ENCODE results near the gene CORO1A.
"Not testable (repeated sequence)": the region's sequence is repeated elsewhere in the genome, so short reads cannot be mapped to it uniquely, and the experiment has no call there.

CORO1A gene

DNA sequence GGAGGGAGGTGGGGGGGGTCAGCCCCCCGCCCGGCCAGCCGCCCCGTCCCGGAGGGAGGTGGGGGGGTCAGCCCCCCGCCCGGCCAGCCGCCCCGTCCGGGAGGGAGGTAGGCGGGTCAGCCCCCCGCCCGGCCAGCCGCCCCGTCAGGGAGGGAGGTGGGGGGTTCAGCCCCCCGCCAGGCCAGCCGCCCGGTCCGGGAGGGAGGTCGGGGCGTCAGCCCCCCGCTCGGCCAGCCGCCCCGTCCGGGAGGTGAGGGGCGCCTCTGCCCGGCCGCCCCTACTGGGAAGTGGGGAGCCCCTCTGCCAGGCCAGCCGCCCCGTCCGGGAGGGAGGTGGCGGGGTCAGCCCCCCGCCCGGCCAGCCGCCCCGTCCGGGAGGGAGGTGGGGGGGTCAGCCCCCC lies 14.0 kb upstream of the CORO1A start:
- not testable (repeated sequence) for H3K27ac ChIP-seq (ENCODE audit: insufficient read depth, low read depth, low read length, poor library complexity, severe bottlenecking); H3K4me3 ChIP-seq (ENCODE audit: insufficient read depth, low read depth, low read length); H3K9me3 ChIP-seq (ENCODE audit: control insufficient read depth, low read length); H3K4me1 ChIP-seq (ENCODE audit: control insufficient read depth, insufficient read depth, low read length); H3K36me3 ChIP-seq (ENCODE audit: control insufficient read depth, insufficient read depth, low read length); H3K27me3 ChIP-seq (ENCODE audit: control insufficient read depth, insufficient read depth, low read length, poor library complexity, severe bottlenecking)
- 97 to 99% methylated on average over 21 to 26 of the region's 38 CpGs for WGBS, 2 experiments

DNA sequence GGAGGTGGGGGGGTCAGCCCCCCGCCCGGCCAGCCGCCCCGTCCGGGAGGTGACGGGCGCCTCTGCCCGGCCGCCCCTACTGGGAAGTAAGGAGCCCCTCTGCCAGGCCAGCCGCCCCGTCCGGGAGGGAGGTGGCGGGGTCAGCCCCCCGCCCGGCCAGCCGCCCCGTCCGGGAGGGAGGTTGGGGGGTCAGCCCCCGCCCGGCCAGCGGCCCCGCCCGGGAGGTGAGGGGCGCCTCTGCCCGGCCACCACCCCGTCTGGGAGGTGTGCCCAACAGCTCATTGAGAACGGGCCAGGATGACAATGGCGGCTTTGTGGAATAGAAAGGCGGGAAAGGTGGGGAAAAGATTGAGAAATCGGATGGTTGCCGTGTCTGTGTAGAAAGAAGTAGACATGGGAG lies 13.3 kb upstream of the CORO1A start:
- not testable (repeated sequence) for H3K4me1 ChIP-seq (ENCODE audit: control insufficient read depth, insufficient read depth, low read length); H3K27me3 ChIP-seq (ENCODE audit: control insufficient read depth, insufficient read depth, low read length, poor library complexity, severe bottlenecking); H3K4me3 ChIP-seq (ENCODE audit: insufficient read depth, low read depth, low read length); H3K36me3 ChIP-seq (ENCODE audit: control insufficient read depth, insufficient read depth, low read length); H3K9me3 ChIP-seq (ENCODE audit: control insufficient read depth, low read length); H3K27ac ChIP-seq (ENCODE audit: insufficient read depth, low read depth, low read length, poor library complexity, severe bottlenecking)
- WGBS, 2 experiments, result 96% methylated on average over 10 to 12 of the region's 31 CpGs

DNA sequence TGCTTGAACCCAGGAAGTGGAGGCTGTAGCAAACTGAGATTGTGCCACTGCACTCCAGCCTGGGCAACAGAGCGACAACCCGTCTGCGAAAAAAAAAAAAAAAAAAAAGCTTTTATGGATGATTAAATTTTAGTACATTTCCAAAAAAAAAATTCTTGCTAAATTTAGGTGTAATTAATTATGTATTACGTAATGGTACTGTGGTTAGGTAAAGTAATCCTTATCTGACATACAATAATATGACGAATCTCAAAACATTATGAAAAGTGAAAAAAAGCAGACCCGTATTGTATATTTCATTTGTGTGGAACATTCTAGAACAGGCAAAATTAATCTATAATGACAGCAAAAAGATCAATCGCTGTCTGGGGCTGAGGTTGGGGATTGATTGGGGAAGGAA lies 10.3 kb upstream of the CORO1A start:
- no peak overlapping the region for H3K4me3 ChIP-seq (ENCODE audit: insufficient read depth, low read depth, low read length)
- no peak overlapping the region for H3K27ac ChIP-seq (ENCODE audit: insufficient read depth, low read depth, low read length, poor library complexity, severe bottlenecking)
- no peaks in the 10 kb centered on the region for H3K27me3 ChIP-seq (ENCODE audit: control insufficient read depth, insufficient read depth, low read length, poor library complexity, severe bottlenecking)
- no peaks in the 10 kb centered on the region for H3K9me3 ChIP-seq (ENCODE audit: control insufficient read depth, low read length)
- 96 to 100% methylated on average over 3 to 6 of the region's 7 CpGs for WGBS, 2 experiments
- H3K4me1 ChIP-seq (ENCODE audit: control insufficient read depth, insufficient read depth, low read length), result no peaks in the 10 kb centered on the region
- H3K36me3 ChIP-seq (ENCODE audit: control insufficient read depth, insufficient read depth, low read length), result no peaks in the 10 kb centered on the region

DNA sequence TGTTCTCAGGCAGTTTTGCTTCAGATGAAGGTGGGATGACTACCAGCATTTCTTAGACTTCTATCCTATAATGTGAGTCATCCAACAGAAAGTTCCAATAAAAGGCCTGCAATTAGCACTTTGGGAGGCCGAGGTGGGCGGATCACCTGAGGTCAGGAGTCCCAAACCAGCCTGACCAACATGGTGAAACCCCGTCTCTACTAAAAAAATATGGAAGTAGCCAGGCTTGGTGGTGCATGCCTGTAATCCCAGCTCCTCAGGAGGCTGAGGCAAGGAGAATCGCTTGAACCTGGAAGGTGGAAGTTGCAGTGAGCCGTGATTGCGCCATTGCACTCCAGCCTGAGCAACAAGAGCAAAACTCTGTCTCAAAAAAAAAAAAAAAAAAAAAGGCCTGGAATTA lies 6.5 kb upstream of the CORO1A start:
- not testable (repeated sequence) for H3K4me1 ChIP-seq (ENCODE audit: control insufficient read depth, insufficient read depth, low read length); H3K9me3 ChIP-seq (ENCODE audit: control insufficient read depth, low read length); H3K4me3 ChIP-seq (ENCODE audit: insufficient read depth, low read depth, low read length); H3K36me3 ChIP-seq (ENCODE audit: control insufficient read depth, insufficient read depth, low read length); H3K27me3 ChIP-seq (ENCODE audit: control insufficient read depth, insufficient read depth, low read length, poor library complexity, severe bottlenecking); H3K27ac ChIP-seq (ENCODE audit: insufficient read depth, low read depth, low read length, poor library complexity, severe bottlenecking)
- WGBS, 2 experiments, result 85 to 92% methylated on average over 6 of the region's 6 CpGs

DNA sequence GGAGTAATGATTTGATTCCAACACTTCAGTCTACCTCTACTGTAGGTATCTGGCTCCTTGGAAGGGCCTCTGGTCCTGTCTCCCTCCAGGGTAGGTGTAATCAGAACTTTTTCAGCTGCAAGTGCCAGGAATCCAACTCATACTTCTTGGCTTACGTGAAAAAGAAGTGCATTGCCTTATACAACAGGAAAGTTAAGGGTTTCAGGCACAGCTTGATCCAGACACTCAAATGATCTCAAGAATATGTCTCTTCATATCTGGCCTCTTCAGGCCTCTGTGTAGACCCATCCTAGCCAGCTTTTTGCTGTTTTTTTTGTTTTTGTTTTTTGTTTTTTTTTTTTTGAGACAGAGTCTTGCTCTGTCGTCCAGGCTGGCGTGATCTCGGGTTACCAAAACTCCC lies 4.2 kb upstream of the CORO1A start:
- H3K27ac ChIP-seq (ENCODE audit: insufficient read depth, low read depth, low read length, poor library complexity, severe bottlenecking), result no peak overlapping the region
- H3K27me3 ChIP-seq (ENCODE audit: control insufficient read depth, insufficient read depth, low read length, poor library complexity, severe bottlenecking), result peaks cover 23% of the 10 kb centered on the region
- 89 to 94% methylated on average over 4 of the region's 4 CpGs for WGBS, 2 experiments

DNA sequence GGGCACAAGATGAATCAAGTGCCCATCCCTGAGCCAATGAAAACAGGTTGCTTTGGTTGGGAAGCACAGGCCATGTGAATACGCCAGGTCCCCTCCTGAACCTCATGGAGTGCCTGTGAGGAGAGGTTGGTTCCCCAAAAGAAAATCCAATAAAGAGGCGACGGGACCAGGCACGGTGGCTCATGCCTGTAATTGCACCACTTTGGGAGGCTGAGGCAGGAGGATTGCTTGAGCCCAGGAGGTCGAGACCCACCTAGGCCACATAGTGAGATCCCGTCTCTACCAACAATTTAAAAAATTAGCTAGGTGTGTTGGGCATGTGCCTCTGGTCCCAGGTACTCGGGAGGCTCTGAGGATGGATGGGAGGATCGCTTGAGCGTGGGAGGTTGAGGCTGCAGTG lies 3.5 kb upstream of the CORO1A start:
- Histone ChIP-seq H3K27me3 (ENCODE audit: control insufficient read depth, insufficient read depth, low read length, poor library complexity, severe bottlenecking) (peaks cover 28% of the 10 kb centered on the region), H3K36me3 (ENCODE audit: control insufficient read depth, insufficient read depth, low read length) (no peaks in the 10 kb centered on the region), H3K4me3 (ENCODE audit: insufficient read depth, low read depth, low read length) (no peak overlapping the region), H3K27ac (ENCODE audit: insufficient read depth, low read depth, low read length, poor library complexity, severe bottlenecking) (no peak overlapping the region), H3K4me1 (ENCODE audit: control insufficient read depth, insufficient read depth, low read length) (no peaks in the 10 kb centered on the region), H3K9me3 (ENCODE audit: control insufficient read depth, low read length) (no peaks in the 10 kb centered on the region)
- 90 to 92% methylated on average over 9 of the region's 9 CpGs for WGBS, 2 experiments

More for the DNA sequence above, 4.2 kb upstream of the CORO1A start:
- Histone ChIP-seq H3K9me3 (ENCODE audit: control insufficient read depth, low read length) (no peaks in the 10 kb centered on the region), H3K4me3 (ENCODE audit: insufficient read depth, low read depth, low read length) (no peak overlapping the region), H3K4me1 (ENCODE audit: control insufficient read depth, insufficient read depth, low read length) (no peaks in the 10 kb centered on the region), H3K36me3 (ENCODE audit: control insufficient read depth, insufficient read depth, low read length) (no peaks in the 10 kb centered on the region)

DNA sequence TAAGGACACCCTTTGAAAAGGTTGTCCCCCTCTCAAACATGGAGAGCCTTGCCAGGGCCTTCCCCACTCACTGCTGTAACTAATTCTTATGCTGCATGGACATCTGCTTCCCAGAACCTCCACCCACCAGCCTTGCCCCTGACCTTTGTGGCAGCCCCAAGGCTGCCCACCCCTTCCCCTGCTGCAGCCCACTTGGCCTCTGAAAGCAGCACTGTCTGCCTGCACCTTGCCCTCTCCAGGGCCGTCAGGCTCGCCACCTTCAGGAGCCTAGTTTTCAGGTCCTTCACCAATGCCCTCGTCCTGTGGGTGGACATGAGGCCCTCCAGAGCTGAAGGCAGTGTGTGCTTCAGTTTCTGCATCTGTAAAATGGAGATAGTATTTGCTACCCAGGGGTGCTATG lies 2.7 kb upstream of the CORO1A start:
- H3K27me3 ChIP-seq (ENCODE audit: control insufficient read depth, insufficient read depth, low read length, poor library complexity, severe bottlenecking), result peaks cover 28% of the 10 kb centered on the region
- no peaks in the 10 kb centered on the region for H3K36me3 ChIP-seq (ENCODE audit: control insufficient read depth, insufficient read depth, low read length)
- WGBS, 2 experiments, result 81 to 85% methylated on average over 3 of the region's 3 CpGs
- no peak overlapping the region for H3K27ac ChIP-seq (ENCODE audit: insufficient read depth, low read depth, low read length, poor library complexity, severe bottlenecking)
- H3K4me3 ChIP-seq (ENCODE audit: insufficient read depth, low read depth, low read length), result no peak overlapping the region
- H3K4me1 ChIP-seq (ENCODE audit: control insufficient read depth, insufficient read depth, low read length), result no peaks in the 10 kb centered on the region
- H3K9me3 ChIP-seq (ENCODE audit: control insufficient read depth, low read length), result no peaks in the 10 kb centered on the region

DNA sequence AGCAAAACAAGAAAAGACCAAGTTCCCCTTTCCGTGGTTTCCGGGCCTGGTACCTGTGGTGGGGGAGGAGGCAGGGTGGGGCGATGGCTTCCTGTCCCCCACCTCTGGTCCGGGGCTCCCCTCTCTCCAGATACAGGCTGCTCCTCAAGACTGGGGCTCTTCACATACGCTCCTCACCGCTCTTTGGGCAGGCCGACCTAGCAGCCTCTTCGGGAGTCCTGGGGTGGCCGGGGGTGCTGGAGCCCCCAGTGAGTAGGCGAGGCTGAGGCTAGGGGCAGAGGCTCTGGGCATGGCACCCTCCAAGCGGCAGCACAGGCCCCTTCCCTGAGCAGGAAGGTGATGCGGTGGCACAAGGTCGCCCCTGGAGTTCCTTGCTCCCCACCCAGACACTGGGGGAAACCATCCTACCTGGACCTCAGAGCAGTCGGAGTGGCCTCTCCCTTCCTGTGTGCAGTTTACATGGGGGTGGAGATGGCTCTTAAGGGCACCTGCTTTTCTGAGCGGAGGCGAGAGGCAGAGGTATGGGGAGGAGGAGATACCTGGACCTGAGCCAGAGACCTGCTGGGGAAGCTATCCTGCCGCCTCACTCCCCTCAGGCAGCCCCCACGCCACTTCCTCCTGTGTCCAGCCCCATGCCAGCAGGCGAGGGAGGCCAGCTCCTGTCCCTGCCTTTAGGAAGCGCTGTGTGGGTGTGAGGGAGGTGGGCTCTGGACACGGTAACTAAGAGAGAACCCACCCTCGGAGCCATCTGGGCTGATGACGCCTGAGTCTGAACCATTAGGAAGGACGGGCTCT lies 891 bp downstream of the CORO1A start:
- no peak overlapping the region for H3K4me3 ChIP-seq (ENCODE audit: insufficient read depth, low read depth, low read length)

DNA sequence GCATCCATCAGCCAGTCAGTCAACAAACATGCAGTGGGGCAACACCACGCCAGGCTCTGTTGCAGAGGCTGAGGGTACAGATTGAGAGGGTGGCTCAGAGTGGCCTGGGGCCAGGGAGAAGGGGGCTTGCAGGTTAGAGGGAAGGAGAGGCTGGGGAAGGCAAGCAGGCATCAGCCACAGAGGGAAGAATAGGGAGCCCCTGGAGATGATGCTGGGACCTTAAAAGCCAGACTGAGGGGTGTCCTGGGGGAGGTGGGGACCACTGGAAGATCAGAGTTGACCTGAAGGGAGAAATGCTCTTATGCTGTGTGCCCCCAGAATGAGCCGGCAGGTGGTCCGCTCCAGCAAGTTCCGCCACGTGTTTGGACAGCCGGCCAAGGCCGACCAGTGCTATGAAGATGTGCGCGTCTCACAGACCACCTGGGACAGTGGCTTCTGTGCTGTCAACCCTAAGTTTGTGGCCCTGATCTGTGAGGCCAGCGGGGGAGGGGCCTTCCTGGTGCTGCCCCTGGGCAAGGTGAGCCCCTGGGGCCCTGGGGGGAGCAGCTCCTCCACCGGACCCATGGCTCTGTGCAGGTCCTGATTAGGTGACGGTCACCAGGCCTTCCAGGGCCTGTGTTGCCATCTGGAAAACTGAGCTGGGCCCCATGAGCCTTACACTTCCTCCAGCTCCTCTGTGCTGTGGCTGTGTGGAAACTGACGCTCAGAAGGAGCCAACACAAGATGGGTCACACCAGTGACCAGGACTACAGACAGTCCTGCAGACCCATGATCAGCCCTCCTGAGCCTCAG lies 1.7 kb downstream of the CORO1A start:
- 92% methylated on average over 13 of the region's 13 CpGs for WGBS, 2 experiments
- no peaks in the 10 kb centered on the region for H3K36me3 ChIP-seq (ENCODE audit: control insufficient read depth, insufficient read depth, low read length)
- no peak overlapping the region for H3K4me3 ChIP-seq (ENCODE audit: insufficient read depth, low read depth, low read length)

More for the DNA sequence above, 891 bp downstream of the CORO1A start:
- WGBS, 2 experiments, result 82 to 83% methylated on average over 24 of the region's 24 CpGs
- peaks cover 28% of the 10 kb centered on the region for H3K27me3 ChIP-seq (ENCODE audit: control insufficient read depth, insufficient read depth, low read length, poor library complexity, severe bottlenecking)
- H3K4me1 ChIP-seq (ENCODE audit: control insufficient read depth, insufficient read depth, low read length), result no peaks in the 10 kb centered on the region
- H3K36me3 ChIP-seq (ENCODE audit: control insufficient read depth, insufficient read depth, low read length), result no peaks in the 10 kb centered on the region
- H3K9me3 ChIP-seq (ENCODE audit: control insufficient read depth, low read length), result no peaks in the 10 kb centered on the region
- no peak overlapping the region for H3K27ac ChIP-seq (ENCODE audit: insufficient read depth, low read depth, low read length, poor library complexity, severe bottlenecking)

DNA sequence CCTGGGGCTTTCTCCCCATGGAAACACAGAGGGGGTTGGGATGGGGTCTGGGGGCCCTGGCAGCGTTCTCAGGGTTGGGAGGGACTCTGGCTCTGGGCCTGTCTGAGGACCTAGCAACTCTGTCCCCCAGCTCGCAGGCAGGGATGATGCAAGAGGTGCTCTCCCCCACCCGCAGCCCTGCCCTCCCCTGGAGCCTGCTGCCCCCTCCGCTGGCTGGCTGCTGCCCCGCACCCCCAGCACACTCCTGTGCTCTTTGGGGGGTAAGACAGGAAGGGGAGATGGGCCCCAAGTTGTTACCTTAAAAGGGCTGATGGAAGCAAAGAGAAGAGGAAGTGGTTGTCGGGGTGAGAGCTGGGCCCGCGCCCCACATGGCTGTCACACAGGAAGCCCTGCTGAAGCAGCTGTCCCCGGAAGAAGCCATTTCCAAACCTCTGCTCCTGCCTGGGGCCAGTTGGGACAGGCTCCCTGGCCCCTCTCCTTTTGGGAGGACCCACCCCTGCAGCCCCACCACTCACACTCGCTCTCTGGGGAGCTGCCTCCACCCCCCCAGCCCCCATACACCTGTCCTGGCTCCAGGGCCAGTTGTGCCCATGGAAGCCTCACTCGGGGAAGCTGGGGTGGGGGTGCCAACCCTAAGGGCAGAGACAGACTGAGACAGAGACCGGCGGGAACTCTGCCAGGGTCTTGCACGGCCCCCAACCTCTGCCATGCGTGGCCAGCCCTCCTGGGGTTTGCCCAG lies 2.5 kb downstream of the CORO1A start:
- H3K27me3 ChIP-seq (ENCODE audit: control insufficient read depth, insufficient read depth, low read length, poor library complexity, severe bottlenecking), result peaks cover 26% of the 10 kb centered on the region
- 90% methylated on average over 15 of the region's 15 CpGs for WGBS, 2 experiments

More for the DNA sequence above, 1.7 kb downstream of the CORO1A start:
- Histone ChIP-seq H3K9me3 (ENCODE audit: control insufficient read depth, low read length) (no peaks in the 10 kb centered on the region), H3K27me3 (ENCODE audit: control insufficient read depth, insufficient read depth, low read length, poor library complexity, severe bottlenecking) (peaks cover 28% of the 10 kb centered on the region), H3K4me1 (ENCODE audit: control insufficient read depth, insufficient read depth, low read length) (no peaks in the 10 kb centered on the region), H3K27ac (ENCODE audit: insufficient read depth, low read depth, low read length, poor library complexity, severe bottlenecking) (no peak overlapping the region)

More for the DNA sequence above, 2.5 kb downstream of the CORO1A start:
- Histone ChIP-seq H3K36me3 (ENCODE audit: control insufficient read depth, insufficient read depth, low read length) (no peaks in the 10 kb centered on the region), H3K4me3 (ENCODE audit: insufficient read depth, low read depth, low read length) (no peak overlapping the region), H3K27ac (ENCODE audit: insufficient read depth, low read depth, low read length, poor library complexity, severe bottlenecking) (no peak overlapping the region), H3K4me1 (ENCODE audit: control insufficient read depth, insufficient read depth, low read length) (no peaks in the 10 kb centered on the region), H3K9me3 (ENCODE audit: control insufficient read depth, low read length) (no peaks in the 10 kb centered on the region)
